CD4-positive, alpha-beta T cell (primary cell): ENCODE measurements around the gene CLEC2D. TPM values are rescaled to one million over a fixed set of nuclear protein-coding genes. Genes with fewer than 3 reads are reported as not detected.
A peak's percentile ranks its signal among the peaks of the same experiment; 100 is the strongest.

Source experiments
- ATAC-seq: fragments of 200-7000 bp; cut with Tn5 transposase; one replicate; pipeline ENCODE4 v1.10.0; 2022; ENCODE audit warnings: mild to moderate bottlenecking; ENCODE audit not compliant: poor library complexity
- CTCF ChIA-PET: fragments of 350-600 bp; sonication (Branson Sonifier 250); formaldehyde crosslinking; loops from one replicate; lab custom pipeline; 2021; ENCODE audit warnings: antibody characterized with exemption, inconsistent platforms; lab: Charles Lee
- POLR2A ChIA-PET: fragments of 350-600 bp; sonication (Branson Sonifier 250); formaldehyde crosslinking; loops from one replicate; lab custom pipeline; 2021; ENCODE audit warnings: antibody characterized with exemption, inconsistent platforms; lab: Charles Lee
- DNase-seq, 14 experiments: peaks; one replicate each; pipeline ENCODE4 v3.0.0-alpha.2; 2013 to 2020; ENCODE audit warnings: mixed read lengths in 2 of 14
- H3K27ac ChIP-seq, 2 donors: one replicate each; pipeline versions ENCODE4 v1.5.1 to v1.7.0; 2013; ENCODE audit warnings: low read length in 2 of 2, low read depth in 1 of 2, mild to moderate bottlenecking in 1 of 2
- H3K27me3 ChIP-seq, 2 experiments: 1 replicate in 1 of 2; 2 replicates in 1 of 2; pipeline versions ENCODE4 v1.6.1 to v1.7.0; 2013; ENCODE audit warnings: low read length in 2 of 2, control low read depth in 1 of 2, mild to moderate bottlenecking in 1 of 2, moderate library complexity in 1 of 2; ENCODE audit not compliant: insufficient read depth in 2 of 2, control insufficient read depth in 1 of 2
- H3K36me3 ChIP-seq: one replicate; pipeline ENCODE4 v1.6.1; 2013; ENCODE audit warnings: low read length, control low read depth; ENCODE audit not compliant: insufficient read depth
- H3K4me1 ChIP-seq: one replicate; pipeline ENCODE4 v1.6.1; 2013; ENCODE audit warnings: low read length, control low read depth; ENCODE audit not compliant: insufficient read depth
- H3K4me3 ChIP-seq: one replicate; pipeline ENCODE4 v1.5.1; 2013; ENCODE audit warnings: mild to moderate bottlenecking, low read length, moderate library complexity
- H3K9me3 ChIP-seq, 2 experiments: 1 replicate in 1 of 2; 2 replicates in 1 of 2; pipeline versions ENCODE4 v1.6.1 to v1.7.0; 2013; ENCODE audit warnings: low read length in 2 of 2, mild to moderate bottlenecking in 2 of 2, control low read depth in 1 of 2, moderate library complexity in 1 of 2; ENCODE audit not compliant: control insufficient read depth in 1 of 2, insufficient read depth in 1 of 2
- H3K27ac Mint-ChIP-seq: one replicate; pipeline ENCODE4 v1.8.0; 2020; ENCODE audit warnings: mixed read lengths
- H3K27me3 Mint-ChIP-seq: one replicate; pipeline ENCODE4 v1.8.0; 2021; ENCODE audit warnings: mixed read lengths
- H3K36me3 Mint-ChIP-seq: one replicate; pipeline ENCODE4 v1.8.0; 2021; ENCODE audit warnings: low read depth, mixed read lengths
- H3K4me1 Mint-ChIP-seq: one replicate; pipeline ENCODE4 v1.8.0; 2021; ENCODE audit warnings: low read depth, mixed read lengths
- H3K4me3 Mint-ChIP-seq: one replicate; pipeline ENCODE4 v1.8.0; 2020; ENCODE audit warnings: mild to moderate bottlenecking, mixed read lengths
- H3K9me3 Mint-ChIP-seq: one replicate; pipeline ENCODE4 v1.8.0; 2020; ENCODE audit warnings: mixed read lengths
- CTCF ChIP-seq: fragments of 200-600 bp; IDR thresholded peaks from one replicate; pipeline ENCODE4 v1.8.0; 2022; ENCODE audit warnings: antibody characterized with exemption, mild to moderate bottlenecking
- intact Hi-C, 2 experiments: fragments of 100-400 bp; cut with DNase I in 1 of 2; cut with micrococcal nuclease in 1 of 2; formaldehyde crosslinking; loops; one replicate each; pipeline versions ENCODE4 v1.15.1 to v1.9.0; 2023 to 2025; cut with DNase I, micrococcal nuclease
- total RNA-seq, 174 experiments: library from RNA in 2 of 174; stranded (reverse) in 2 of 174; gene quantifications; one replicate each; pipeline ENCODE4 v1.2.3 and lab custom pipeline; 2021 to 2026

The CLEC2D gene
- total RNA-seq, 2 experiments from 2014 or later, result 121 to 122 TPM

- Histone ChIP-seq H3K36me3 (peaks cover 7% of the 10 kb centered on the region), H3K4me1 (peaks cover 21% of the 10 kb centered on the region), H3K4me3 (peak overlapping the region; percentile 90), H3K27ac (peak overlapping the region; percentile 83 to 90), H3K27me3 (no peaks in the 10 kb centered on the region), H3K9me3 (peaks cover 0 to 5% of the 10 kb centered on the region in 2 experiments)
- DNase-seq (peak in 3 of 14 experiments; percentile 38 to 59 (median 55)), ATAC-seq (no peak)
- no peak for TF ChIP-seq CTCF
- Mint-ChIP-seq H3K36me3 (peaks cover 71% of the 10 kb centered on the region), H3K4me1 (peaks cover 62% of the 10 kb centered on the region), H3K27ac (peak overlapping the region; percentile 89), H3K4me3 (peak overlapping the region; percentile 94), H3K27me3 (no peaks in the 10 kb centered on the region), H3K9me3 (peaks cover 5% of the 10 kb centered on the region)
- ChIA-PET POLR2A (interaction anchor here (0.9 to 17.4 kb wide), 30 partner anchors 10 to 308 kb away, joined by 3 to 648 read pairs (median 8); partner anchors contain the start of genes CD69, CLEC2B, CLEC2D and KLRB1), CTCF (interaction anchor here (1.0 to 3.2 kb wide), 6 partner anchors 9 to 102 kb away, joined by 3 to 15 read pairs (median 6); partner anchors contain the start of gene CLEC2D)
- intact Hi-C loops, result loop anchor here (1.0 to 5.0 kb wide), 4 partner anchors 14 to 112 kb away; no protein-coding TSS in a partner anchor
These were observed 20.6 kb upstream of the CLEC2D start for GRCh38 chr12:9648701-9649531.

- Histone ChIP-seq H3K27me3 (no peaks in the 10 kb centered on the region), H3K4me3 (peak overlapping the region; percentile 90), H3K36me3 (peaks cover 13% of the 10 kb centered on the region), H3K27ac (peak overlapping the region; percentile 83 to 90), H3K9me3 (peaks cover 0 to 5% of the 10 kb centered on the region in 2 experiments), H3K4me1 (peaks cover 28% of the 10 kb centered on the region)
- peaks cover 5% of the 10 kb centered on the region for H3K9me3 Mint-ChIP-seq
- peak overlapping the region; percentile 94 for H3K4me3 Mint-ChIP-seq
- peaks cover 63% of the 10 kb centered on the region for H3K4me1 Mint-ChIP-seq
- no peak for TF ChIP-seq CTCF
- H3K36me3 Mint-ChIP-seq, result peaks cover 73% of the 10 kb centered on the region
- intact Hi-C loops, result loop anchor here (2.0 to 5.0 kb wide), 3 partner anchors 15 to 108 kb away; no protein-coding TSS in a partner anchor
- H3K27ac Mint-ChIP-seq, result peak overlapping the region; percentile 89
- ATAC-seq (no peak), DNase-seq (peak in 8 of 14 experiments; percentile 22 to 58 (median 42))
- H3K27me3 Mint-ChIP-seq, result no peaks in the 10 kb centered on the region
- ChIA-PET POLR2A (interaction anchor here (0.9 to 17.4 kb wide), 12 partner anchors 14 to 218 kb away, joined by 4 to 648 read pairs (median 86); partner anchors contain the start of genes CD69, CLEC2B, CLEC2D and KLRB1), CTCF (interaction anchor here (2.3 to 2.8 kb wide), 2 partner anchors 59 to 101 kb away, joined by 5 to 15 read pairs; no protein-coding TSS in a partner anchor)
These were observed 20.0 kb upstream of the CLEC2D start for GRCh38 chr12:9649532-9649940.

DNA sequence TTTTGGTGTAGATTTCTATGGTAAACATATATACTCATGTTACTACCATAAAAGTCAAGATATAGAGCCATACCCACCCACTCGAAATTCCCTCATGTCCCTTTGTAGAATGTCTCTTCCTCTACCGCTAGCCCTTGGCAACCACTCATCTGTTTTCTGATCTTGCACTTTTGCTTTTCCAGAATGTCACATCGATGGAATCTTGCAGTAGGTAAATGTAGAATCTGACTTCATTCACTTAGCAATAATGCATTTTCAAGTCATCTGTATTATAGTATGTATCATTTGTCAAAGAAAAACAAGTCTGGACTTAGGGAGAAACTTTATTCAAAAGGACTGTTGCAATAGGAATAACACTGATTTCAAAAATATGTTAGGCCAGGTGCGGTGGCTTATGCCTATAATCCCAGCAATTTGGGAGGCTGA, 19.3 kb upstream of the CLEC2D start:
- CTCF ChIA-PET, result interaction anchor here (1.0 to 2.3 kb wide), 5 partner anchors 16 to 100 kb away, joined by 4 to 8 read pairs (median 5); partner anchors contain the start of gene CLEC2D
- peak overlapping the region; percentile 90 for H3K4me3 ChIP-seq
- Mint-ChIP-seq H3K9me3 (peaks cover 3% of the 10 kb centered on the region), H3K4me3 (peak overlapping the region; percentile 94), H3K27ac (peak overlapping the region; percentile 89), H3K27me3 (no peaks in the 10 kb centered on the region), H3K36me3 (peaks cover 78% of the 10 kb centered on the region), H3K4me1 (peaks cover 68% of the 10 kb centered on the region)
- no peaks in the 10 kb centered on the region for H3K27me3 ChIP-seq
- H3K4me1 ChIP-seq, result peaks cover 34% of the 10 kb centered on the region
- no peak for DNase-seq
- H3K9me3 ChIP-seq, result peaks cover 0 to 2% of the 10 kb centered on the region in 2 experiments
- POLR2A ChIA-PET, result interaction anchor here (1.0 to 17.4 kb wide), 19 partner anchors 14 to 217 kb away, joined by 3 to 648 read pairs (median 21); partner anchors contain the start of genes CD69, CLEC2B and CLEC2D
- intact Hi-C loops, result loop anchor here (1.0 to 10.0 kb wide), 6 partner anchors 19 to 565 kb away; partner anchors contain the start of genes CLEC2D (in 1 of the 2) and GABARAPL1 (in 1 of the 2)
- H3K36me3 ChIP-seq, result peaks cover 20% of the 10 kb centered on the region
- peak overlapping the region; percentile 83 to 90 for H3K27ac ChIP-seq
- TF ChIP-seq CTCF, result no peak
- no peak for ATAC-seq
